Renal cortex interstitium (tissue), 11 donors: Measurements from ENCODE around the gene GAL3ST3. TPM values are rescaled to one million over a fixed set of nuclear protein-coding genes. Genes with fewer than 3 reads are reported as not detected.
"Not testable (repeated sequence)": the region's sequence is repeated elsewhere in the genome, so short reads cannot be mapped to it uniquely, and the experiment has no call there.

Experiments used
- DNase-seq, 11 donors: peaks; one replicate each; pipeline ENCODE4 v3.0.0-alpha.2; 2013; ENCODE audit warnings: low read depth in 9 of 11, low spot score in 4 of 11; ENCODE audit errors: extremely low read depth in 1 of 11
- polyA plus RNA-seq, 3 donors: library from polyadenylated mRNA; unstranded; fragments of 120-200 nt; gene quantifications; one replicate each; pipeline ENCODE4 v1.2.1, GENCODE V29; 2013; ENCODE audit not compliant: insufficient read length in 3 of 3

GAL3ST3 gene
- polyA plus RNA-seq, 3 donors, result 3.6 to 6.7 (median 6.6) TPM

DNA sequence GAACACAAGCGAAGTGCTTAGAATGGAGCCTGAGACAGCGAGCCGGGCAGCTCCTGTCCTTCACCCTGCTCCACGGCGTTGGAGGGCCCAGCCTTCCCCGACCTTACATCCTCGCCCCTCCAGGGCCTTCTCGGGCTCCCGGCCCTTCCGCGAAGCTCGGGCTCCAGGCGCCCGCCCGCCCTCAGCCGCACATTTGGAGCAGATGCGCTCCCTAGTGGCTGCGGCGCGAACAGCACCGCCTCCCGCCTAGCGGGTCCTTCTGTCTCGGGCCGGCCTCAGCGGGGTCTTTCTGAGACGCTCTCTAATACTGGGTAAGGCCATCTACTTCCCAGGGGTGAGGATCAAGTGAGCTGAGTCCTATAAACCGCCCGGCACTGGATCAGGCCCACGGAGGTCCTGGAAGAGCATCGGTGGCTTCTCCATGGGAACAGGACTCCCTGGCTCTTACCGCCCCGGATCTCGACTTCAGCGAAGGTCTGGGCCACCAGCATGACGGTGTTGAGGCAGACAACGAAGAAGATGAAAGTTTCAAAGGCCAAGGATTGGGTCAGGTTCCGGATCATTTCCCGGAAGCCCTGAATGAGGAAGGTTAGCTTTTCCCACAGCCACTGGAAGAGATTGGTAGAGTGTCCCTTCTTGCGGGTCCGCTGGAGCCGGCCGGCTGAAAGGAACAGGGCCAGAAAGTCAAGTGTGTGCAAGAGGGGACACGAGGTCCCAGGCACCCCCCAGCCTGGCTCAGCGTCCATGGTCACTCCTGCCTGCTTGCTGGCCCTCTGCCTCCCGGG, 26.4 kb downstream of the GAL3ST3 start:
- DNase-seq, result peak in 4 of 11 donors; percentile 37 to 58 (median 50)

DNA sequence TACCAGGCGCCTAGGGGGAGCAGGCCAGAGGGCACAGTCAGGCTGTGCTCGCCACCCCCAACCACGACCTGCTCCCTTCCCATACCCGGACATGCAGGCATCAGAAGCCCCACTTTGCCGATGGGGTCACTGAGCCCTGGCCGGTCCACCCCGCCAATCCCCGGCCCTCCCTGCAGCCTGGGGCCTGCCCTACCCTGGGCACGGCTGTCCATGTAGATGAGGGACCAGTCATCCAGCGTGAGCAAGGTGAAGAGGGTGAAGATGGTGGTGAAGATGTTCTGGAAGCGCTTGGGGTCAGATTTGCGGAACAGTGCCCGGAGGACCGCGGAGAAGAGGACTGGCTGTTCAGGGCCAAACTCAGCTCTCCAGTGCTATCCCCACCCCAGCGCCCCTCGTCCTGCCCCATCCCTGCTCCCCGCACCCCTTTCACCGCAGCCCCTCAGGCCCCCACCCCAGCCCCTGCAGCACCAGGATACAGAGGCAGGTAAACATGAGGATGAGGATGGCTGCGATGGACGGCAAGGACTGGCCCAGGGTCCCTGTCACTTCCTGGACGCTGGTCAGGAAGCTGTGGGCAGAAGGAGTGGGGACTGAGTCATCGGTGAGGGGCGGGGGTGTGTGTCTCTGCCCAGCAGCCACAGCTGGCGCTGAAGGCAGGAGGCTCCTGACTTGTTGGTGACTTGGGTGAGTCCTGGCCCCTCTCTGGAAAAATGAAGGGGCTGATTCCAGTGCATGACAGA, 28.2 kb downstream of the GAL3ST3 start:
- no peak for DNase-seq

DNA sequence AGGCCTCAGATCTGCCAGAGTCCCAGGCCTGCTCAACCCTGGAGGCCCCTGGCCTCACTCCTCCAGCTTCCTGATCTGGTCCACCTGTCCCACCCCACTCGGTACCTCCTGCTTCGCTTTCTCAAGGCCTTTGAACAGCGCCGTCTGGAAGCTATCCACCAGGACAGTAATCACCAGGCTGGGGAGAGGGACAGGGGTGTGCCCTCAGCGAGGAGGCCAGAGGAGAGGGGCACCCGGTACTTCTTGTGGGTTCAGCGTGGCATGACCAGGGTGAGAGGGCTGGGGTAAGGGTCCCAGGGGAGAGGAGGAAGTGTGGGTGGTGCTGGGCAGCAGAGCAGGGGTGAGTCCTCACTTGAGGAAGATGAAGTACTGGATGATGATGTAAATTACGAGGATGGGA, 28.7 kb downstream of the GAL3ST3 start:
- DNase-seq, result no peak

GRCh38 chr11:66017321-66017720, 31.6 kb downstream of the GAL3ST3 start:
- DNase-seq, result no peak

- DNase-seq, result no peak
Observed at GRCh38 chr11:66016793-66017177, 32.2 kb downstream of the GAL3ST3 start.

- no peak for DNase-seq
Observed at GRCh38 chr11:66015936-66016792, 32.8 kb downstream of the GAL3ST3 start.

DNA sequence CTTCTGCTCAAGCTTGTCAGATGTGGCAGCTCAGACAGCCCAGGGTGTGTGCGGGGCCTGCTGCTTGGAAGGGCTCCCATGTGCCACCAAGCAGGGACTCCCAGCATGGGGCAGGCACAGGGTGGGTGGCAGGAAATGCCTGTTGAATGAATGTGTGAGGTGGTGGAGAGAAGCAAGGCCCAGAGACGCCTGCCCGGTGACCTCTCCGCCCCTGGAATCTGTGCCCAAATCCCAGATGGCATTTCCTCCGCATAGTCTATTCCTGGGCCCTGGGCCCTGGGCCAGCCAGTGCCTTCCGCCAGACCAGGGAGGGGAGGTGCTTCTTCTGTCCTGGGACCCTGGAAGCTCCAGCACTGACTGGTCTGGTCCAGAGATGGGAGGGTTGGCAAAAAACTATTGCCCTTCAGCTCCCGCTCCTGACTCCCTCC, 33.5 kb downstream of the GAL3ST3 start:
- no peak for DNase-seq

- no peak for DNase-seq
Observed at GRCh38 chr11:66014804-66015453, 34.0 kb downstream of the GAL3ST3 start.

DNA sequence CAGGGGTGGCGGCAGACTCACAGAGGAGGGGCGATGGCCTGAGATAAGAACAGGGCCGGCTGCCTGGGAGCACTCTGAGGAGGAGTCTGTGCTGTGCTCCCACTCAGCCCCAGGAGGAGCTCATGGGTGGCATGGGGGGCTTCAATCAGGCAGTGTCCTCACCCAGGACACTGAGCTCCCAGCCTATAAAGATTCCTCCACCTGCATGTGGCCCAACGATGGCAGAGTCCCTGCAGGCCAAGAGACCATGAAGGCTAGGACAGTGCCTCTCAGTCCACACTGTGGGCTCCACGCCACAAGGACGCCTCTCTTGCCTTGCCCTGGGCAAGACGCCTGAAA, 35.2 kb downstream of the GAL3ST3 start:
- no peak for DNase-seq

DNA sequence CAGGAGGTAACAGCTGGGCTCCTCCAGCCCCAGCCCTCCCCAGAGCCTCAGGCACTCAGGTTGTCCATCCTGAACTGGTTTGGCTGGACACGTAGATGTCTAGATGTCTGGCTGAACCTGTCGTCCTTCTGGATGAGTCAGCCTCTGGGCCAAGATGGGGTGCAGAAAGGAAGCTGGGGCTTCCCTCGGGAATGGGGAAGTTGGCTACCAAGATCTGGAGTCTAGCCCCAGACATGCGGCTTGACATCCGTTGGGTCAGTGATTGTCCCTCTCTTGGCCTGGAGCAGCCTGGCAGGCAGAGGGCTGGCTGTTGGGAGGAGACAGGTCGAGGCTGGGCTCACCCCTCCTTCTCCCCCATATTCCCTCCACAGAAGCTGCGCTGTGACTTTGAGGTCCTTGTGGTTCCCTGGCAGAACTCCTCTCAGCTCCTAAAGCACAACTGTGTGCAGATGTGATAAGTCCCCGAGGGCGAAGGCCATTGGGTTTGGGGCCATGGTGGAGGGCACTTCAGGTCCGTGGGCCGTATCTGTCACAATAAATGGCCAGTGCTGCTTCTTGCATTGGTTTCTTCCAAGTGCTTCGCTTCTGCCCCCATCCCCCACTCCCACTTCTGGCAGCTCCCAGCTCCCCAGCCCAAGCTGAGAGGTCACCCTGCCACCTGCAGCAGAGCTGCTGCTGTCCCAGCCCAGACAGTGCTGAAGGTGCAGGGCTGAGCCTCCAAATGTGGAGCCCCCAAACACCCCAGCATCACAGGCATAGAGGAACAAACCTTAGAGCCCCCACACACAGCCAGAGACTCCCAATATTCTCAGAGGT, 35.8 kb downstream of the GAL3ST3 start:
- DNase-seq, result no peak

DNA sequence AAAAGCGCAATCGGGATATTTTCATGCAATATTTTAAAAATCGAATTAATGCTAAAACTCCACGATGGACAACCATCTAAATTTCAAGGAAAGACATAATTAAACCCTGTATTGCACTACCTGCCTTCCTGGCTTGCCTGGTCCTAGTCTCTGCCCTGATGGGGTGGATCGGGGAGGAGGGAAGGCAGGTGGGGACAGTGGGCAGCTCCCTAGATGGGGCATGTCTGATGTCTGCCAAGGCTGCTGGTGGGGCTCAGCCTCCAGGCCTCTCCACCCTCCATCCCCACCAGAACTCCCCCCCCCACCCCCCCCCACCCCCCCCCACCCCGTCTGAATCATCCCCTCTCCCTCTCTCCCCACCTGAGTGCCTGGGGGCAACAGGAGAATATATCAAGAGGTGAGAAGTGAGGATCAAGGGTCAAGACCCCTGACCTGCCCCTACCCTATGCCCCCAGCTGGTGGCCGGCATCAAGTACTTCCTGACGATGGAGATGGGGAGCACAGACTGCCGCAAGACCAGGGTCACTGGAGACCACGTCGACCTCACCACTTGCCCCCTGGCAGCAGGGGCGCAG, 36.5 kb downstream of the GAL3ST3 start:
- DNase-seq, result no peak

DNA sequence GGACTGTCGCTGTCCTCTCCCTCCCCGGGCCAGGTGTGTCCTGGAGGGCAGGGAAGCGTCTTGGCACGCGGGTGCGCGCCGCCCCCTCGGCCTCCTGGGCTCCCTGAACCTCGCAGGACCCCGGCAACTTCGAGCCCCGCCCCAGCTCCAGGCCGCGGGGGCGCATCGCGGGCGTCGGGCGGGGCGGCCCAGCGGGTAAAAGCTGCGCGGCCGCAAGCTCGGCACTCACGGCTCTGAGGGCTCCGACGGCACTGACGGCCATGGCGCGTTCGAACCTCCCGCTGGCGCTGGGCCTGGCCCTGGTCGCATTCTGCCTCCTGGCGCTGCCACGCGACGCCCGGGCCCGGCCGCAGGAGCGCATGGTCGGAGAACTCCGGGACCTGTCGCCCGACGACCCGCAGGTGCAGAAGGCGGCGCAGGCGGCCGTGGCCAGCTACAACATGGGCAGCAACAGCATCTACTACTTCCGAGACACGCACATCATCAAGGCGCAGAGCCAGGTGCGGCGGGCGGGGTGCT, 37.1 kb downstream of the GAL3ST3 start, which contains the start of gene CST6:
TSS of gene CST6 (plus strand) at position 224 of the 519 bp plus-strand sequence. CDS start at position 261, 37 bp downstream.
- DNase-seq, result no peak

- no peak for DNase-seq
Observed at GRCh38 chr11:66011239-66011784, 37.6 kb downstream of the GAL3ST3 start.

GRCh38 chr11:66010036-66010435, 38.9 kb downstream of the GAL3ST3 start:
- DNase-seq, result not testable (repeated sequence)

GRCh38 chr11:66008468-66009101, 40.4 kb downstream of the GAL3ST3 start:
- no peak for DNase-seq

DNA sequence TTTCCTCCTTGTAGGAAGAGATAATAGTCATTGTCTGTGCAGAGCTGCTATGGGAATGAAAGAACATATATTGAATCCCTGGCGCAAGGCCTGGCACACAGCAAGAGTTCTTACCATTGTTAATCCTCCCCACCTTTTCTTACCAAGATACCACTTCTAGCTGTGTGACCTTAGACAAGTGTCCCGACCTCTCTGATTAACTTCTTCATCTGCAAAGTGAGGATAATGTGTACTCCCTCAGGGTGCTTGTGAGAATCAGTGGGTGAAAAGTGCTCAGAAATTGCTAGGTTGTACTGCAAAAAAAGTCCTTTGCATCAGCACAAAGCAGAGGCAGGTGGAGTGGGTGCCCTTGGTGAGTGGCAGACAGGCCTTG, 40.9 kb downstream of the GAL3ST3 start:
- no peak for DNase-seq

DNA sequence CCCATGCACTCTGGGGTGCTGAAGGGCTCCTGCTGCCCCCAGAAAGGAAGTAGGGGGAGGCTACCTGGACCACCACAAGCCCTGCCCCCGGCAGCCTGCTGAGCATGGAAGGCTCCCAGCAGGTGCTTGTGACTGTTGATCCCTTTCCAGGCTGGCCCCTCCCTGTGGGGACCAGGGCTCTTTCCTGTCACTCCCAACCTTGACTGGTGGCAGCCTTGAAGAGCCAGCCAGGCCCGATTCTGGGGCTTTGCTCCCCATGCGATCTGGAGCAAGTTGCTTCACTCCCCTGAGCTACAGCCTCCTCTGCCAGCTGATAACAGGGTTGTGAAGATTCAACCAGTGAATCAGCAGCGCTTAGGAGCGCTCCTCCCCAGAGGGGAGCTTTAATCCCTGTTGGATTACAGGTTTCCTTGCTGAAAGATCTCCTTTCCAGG, 41.7 kb downstream of the GAL3ST3 start:
- DNase-seq, result no peak
